Stimulated activated CD8-positive, alpha-beta memory T cell treated with anti-CD3 and anti-CD28 coated beads, Interleukin-4, amount 100 ng/mL, for 4 hours (primary cell): ENCODE measurements around the gene EIPR1.

Experiments used
- DNase-seq, 2 donors: peaks; one replicate each; pipeline ENCODE4 v3.0.0-alpha.2; 2020; ENCODE audit warnings: low read depth in 2 of 2, low spot score in 1 of 2

Gene EIPR1

DNA sequence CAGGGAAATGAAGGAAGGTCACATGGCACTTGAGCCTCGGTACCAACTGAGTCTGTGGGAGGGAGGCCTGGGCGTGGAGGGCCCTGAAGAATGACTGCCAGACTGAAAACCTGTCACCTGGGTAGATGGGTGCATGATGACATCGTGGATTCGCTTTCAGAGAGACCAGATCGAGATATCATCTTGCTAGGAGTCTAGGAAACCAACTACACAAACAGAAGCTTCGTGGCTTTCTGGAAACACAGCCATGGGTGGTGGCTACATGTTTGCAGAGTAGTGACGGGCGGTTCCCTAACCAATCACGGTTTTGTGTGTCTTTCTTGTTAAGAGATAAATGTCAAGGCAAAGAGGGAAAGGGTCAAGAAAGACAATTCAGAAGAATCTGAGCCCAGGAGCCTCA lies 155.0 kb downstream of the EIPR1 start:
- no peak for DNase-seq

DNA sequence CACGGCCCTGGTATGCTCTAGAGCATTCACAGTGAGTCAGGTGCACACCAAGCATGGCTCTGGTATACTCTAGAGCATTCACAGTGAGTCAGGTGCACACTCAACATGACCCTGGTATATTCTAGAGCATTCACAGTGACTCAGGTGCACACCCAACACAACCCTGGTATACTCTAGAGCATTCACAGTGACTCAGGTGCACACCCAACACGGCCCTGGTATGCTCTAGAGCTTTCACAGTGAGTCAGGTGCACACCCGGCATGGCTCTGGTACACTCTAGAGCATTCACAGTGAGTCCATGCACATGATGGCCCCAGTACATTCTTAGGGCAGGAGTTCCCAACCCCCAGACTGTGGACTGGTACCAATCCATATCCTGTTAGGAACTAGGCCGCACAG lies 158.1 kb downstream of the EIPR1 start:
- no peak for DNase-seq

DNA sequence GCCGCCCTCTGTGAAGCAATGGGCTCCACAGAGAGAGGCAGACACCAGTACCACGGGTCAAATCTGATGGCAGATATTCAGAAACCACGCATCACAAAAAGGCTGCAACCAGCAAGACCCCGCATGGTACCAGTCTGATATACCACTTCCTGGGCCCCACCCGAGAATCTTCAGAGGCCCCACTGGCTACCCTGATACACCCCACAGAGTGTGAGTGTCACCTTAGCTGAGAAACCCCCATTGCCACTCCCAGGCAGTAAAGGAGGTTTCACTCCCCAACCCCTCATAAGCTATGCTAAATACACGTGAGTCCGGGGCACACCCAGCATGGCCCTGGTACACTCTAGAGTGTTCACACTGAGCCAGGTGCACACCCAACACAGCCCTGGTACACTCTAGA lies 160.0 kb downstream of the EIPR1 start:
- no peak for DNase-seq

DNA sequence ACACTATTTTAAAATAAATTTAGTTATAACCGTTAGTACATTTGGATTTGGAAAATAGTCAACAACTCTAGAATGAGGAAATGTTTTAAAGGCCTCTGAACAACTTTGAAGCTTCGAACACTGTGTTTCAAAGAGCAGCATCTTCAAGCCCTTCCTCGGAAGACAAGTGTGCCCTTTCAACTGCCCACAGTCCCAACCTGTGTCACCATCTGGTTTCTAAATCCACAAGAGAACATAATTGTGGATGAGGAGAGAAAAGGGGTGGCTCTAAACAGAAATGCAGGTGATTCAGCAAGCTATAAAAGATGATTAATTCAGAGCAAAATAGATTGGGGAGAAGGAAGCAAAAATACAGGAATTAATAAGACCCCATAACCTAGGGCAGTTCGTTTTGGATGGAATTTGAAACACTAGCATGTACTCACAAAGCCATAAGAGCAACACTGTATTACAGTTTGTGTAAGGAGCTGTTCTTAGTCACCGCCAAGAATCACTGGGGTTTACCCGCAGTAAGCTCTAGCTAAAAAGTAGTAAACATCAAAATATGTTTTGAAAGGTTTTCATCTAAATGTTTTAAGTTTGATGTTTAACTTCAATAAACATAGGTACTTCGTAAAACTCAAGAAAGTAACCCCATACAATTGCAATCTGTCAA lies 160.7 kb downstream of the EIPR1 start:
- DNase-seq, result no peak

DNA sequence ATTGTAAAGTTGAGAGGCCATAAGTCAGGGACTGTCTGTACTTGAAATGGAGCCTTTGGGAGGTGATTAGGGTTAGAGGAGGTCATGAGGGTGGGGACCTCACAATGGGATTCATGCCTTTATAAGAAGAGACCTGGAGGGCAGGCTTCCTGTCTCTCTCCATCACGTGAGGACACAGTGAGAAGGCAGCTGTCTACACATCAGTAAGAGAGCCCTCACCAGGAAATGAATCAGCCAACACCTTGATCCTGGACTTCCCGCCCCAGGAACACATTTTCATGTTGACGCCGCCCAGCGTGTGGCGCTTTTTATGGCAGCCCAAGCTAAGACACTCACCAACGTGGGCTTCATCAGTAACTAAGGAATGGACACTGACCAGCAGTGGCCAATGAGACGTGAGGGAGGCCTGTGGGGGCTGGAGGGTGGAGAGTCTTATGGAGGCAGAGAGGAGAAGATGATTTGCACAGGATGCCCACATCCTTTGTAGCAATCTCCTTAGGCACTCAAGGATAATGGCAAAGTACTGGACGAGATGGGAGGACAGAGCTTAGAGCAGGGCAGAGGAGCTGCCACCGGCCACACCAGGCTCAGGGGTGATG lies 162.7 kb downstream of the EIPR1 start:
- no peak for DNase-seq

DNA sequence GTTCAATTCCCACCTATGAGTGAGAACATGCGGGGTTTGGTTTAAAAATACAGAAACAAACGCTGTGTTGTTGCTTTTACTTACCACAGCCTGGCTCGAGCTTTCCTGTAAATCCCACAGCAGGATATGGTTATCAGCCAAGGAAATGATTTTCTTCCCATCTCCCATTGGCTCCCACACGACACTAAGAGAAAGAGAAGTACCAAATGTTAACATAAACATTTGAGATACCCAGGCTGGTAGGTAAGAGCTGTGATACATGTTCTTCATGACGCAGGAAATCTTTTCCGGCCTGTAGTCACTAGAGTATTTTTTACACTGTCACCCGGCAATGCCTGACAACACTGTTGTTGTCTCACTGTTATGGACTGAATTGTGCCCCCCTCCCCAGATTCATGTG lies 163.6 kb downstream of the EIPR1 start:
- no peak for DNase-seq

DNA sequence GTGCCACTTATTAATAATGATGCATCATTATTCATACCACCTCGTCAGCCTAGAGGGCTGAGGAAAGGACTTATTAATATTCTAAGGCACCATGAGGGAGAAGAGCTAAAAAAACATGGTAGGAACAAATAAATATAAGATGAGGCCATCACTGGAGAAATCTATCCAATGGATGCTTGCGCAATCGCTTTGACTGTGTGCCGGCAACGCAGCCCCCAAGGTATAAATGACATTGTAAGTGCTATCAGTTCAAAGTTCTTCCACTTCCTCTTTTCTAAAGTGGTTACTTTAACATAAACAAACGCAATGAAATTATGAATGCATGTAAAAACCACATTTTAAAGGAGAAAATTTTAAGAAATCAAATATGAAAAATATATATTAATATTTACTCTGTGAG lies 164.6 kb downstream of the EIPR1 start:
- no peak for DNase-seq

DNA sequence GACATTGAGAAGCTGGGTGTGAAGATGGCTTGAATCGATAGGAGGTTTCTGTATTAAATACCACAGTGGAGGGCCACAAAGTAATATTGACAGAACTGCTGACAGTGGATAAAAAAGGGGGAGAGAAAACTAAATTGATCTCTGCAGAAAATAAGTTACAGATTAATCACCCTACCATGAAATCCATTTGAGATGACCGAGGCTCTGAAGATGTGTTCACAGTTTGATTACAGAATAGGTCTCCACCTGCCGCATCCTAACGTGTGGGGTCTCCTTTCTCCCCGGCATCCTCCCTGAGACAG lies 165.6 kb downstream of the EIPR1 start:
- DNase-seq, result no peak

DNA sequence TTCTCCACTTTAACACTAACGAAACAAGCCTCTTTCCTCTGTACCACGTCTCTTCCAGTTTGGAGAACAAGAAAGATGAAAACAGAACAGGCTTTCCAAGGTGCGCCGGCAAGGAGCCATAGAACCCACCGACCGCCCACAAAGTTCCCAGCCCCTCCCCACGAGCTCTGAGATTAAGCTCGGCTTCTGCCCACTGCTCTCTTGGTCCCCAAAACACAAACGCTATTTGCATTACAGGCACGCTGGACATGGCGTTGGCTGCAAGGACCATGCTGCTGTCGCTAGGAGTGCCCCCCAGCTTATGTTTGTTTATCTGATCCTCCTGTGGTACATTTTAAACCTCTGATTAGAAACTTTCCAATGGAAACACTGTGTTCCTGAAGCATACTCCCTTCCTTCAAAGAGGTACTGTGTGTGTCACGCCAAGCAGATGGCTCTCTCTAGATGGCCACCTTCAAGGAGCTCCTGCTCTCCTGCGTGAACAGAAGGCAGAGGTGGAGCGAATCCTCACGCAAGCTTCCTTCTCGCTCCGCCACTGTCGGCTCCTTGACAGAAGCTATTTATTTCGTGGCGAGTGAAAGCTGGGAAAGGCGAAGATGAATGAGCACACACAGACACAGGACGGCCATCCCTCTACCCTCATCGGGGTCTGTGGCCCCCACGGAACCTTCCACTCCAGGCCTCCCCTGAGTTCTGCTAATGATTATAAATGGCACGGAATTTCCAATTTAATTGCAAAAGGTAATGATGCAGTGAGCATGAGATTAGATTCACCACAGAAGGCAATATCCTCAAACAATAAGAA lies 166.2 kb downstream of the EIPR1 start:
- DNase-seq, result no peak

DNA sequence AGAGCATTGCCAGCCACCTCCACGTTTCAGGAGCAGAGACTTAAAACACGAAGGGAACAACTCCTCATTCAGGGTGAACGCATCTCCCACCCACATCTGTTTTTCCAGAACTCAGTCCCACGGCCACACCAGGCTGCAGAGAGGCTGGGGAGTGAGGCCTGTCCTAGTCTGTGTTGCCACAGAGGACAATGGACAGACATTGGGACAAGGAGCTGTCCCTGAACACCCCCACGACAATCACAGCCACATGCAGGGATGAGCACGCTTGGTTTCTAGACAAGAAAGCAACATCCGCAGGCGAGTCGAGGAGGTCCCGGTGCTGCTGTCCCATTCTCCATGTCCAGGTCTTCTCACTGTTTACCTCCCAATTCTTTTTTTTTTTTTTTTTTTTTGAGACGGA lies 167.4 kb downstream of the EIPR1 start:
- no peak for DNase-seq

DNA sequence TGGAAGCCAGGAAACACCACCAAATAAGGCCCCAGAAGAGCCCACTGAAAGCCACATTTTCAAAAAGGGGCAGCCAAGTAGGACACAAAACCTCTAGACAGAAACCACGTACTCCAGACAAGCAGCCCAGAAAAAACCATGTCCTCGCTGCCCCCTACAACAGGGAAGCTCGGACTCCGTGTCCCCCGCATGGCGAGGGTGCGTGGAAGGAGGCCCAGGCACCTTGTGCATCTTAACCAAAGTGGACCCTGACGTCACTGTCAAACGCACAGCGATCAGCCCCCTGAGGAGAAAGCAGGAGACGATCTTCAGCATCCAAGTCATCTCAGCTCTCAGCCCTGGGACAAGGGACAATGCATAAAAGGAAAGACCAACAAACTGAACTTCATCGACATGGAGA lies 168.4 kb downstream of the EIPR1 start:
- DNase-seq, result no peak

DNA sequence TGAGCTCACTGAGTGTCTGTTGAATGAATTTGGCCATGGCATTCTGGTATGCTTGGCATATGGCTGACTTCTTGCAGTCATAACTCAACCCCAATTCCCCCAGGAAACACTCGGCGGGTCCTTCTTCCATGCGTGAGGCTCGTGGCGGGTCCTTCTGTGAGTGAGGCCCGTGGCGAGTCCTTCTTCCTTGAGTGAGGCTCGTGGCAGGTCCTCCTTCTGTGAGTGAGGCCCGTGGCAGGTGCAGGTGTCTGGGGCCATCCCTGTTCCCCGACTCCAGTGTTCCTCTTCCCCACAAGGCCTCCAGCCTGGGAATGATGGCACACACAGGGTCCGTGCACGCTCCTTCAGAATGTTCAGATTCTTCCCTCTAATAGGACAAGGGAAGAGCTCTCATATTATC lies 169.0 kb downstream of the EIPR1 start:
- DNase-seq, result no peak

DNA sequence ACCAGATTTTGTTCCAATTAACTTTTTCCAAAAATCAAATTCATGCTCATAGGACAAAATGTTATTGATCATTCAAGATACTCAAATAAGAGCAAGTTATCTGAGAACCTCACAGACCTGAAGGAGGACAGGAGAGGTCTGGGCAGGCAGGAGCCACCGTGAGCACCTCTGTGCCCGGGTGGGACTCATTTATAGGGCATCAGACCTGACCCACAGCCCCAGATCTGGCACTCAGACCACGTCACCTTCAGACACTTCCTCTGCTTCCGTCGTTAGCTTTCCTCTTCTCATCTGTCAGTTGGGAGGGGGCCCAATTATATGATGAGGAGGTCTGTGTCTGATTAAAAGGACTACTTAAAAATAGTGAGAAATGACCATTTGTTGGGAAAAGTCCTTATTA lies 169.4 kb downstream of the EIPR1 start:
- DNase-seq, result no peak

DNA sequence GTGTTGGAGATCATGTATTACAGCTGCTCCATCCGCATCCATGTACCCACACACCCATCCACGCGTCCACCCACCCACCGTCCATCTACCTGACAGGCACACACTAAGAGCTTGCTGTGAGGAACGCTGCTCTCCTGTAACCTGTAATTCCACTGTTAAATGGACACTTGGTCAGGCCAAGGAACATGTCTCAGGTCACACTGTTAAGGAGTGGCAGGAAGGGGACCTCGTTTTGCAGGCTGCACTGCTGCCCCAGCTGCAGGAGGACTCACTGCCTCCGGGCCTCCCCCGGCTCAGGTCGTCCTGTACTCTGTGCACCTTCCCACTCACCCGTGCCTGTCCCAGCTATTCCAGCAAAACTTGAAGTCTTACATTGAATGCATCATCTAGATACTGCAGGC lies 170.5 kb downstream of the EIPR1 start:
- DNase-seq, result no peak

DNA sequence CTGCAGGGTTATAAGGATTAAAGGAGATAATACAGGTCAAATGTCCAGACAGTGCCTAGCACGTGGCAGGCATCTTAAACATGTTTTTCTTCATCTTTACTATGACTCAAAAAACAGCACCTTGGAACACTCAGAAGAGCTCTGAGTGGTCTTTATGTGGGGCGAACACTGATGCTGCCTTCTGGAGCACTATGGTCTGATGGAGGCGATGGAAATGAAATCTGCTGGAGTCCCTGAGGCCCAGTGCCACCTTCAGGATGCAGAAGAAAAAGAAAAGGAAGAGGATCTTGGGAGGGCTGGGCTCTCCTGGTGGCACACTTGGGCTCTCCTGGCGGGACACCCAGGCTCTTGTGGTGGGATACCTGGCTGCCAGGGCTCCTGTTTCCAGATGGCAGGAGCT lies 171.8 kb downstream of the EIPR1 start:
- DNase-seq, result no peak

DNA sequence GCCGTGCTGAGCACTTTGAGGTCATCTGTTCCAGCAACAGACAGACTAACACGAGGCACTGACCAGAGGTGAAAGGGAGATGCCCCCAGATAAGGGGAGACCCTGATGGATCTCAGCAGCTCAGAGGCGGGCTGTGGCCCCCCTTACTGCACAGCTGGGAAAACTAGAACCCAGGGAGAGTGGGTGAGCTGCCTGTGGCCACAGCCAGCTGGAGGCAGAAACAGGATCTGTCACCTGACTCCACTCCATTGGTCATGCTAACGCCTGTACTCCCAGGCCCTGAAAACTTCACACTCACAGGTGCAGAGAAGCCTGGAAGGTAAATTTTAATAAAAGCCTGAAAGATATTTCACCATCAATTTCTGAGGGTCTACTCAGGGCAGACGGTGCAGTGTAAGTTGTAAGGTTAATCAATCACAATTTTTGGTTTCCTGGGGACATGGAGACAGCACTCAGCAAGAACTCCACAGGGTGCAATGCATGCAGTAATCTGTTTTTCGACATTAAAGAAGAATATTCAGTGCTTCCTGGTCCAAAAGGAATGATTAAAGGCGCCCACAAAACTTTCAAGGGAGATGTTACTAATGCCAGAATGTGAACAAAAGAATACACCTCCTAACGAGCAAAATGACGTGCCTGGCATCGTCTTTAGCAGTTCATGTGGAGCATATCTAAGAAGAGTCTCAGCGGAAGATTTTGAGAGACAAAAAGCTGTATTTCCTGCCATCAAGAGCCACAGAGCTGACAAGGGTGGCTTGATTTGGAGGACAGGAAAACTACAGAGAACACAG lies 173.4 kb downstream of the EIPR1 start:
- DNase-seq, result no peak

DNA sequence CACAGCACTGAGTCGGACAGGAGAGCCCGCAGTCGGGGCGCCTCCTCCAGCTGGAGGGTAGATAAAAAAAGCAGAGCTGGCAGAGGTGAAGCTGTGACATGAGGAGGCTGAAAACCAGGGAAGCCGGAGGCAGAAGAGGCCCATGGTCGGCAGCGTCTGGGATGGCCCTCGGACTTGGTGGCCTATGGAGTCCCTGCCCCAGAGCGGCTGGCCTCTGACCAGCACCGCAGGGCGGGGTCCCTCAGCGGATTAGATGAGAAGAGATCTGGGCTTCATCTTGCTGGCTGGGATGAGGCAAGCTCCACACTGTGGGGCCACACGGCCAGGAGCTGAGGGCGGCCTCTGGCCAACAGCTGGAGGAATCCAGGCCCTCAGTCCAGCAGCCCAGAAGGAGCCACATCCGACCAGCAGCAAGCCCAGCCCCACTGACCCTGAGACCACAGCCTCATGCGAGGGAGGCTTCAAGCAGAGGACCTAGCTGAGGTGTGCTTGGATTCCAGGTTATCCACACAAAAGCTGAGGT lies 174.1 kb downstream of the EIPR1 start:
- no peak for DNase-seq

DNA sequence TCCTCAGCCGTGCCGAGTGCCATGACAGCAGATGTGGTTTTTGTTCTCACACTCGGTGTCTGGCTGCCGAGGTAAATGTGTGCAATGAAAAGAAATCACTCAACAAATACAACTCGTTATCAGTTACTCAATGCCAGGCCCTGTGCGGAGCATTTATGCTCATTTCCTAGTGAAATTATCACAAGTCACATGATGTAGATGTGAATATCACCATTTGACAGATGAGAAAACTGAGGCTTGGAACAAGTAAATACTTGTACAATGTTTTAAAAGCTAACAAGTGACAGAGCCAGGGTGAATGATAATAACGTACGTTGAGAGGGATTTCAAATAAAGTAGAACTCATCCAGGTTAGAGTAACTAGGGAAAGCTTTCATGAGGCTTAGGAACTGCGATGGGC lies 174.7 kb downstream of the EIPR1 start:
- DNase-seq, result no peak

DNA sequence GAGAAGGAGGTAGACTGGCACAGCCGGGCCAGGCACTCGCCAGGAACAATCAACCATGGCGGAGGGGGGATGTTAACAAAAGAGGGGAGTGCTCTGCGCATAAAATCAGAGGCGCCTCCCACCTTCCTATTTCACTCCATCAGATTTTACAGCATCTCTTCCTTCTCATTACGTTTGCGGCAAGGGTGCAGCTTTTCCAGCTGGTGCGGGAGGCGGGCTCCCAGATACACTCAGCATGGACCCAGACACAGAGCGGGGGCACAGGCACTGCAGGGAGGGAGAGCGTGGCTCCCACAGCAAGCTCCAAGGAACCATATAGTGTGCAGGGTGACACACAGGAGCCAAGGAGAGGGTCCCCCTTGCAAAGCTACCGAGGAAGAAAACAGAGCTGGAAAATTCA lies 176.3 kb downstream of the EIPR1 start:
- DNase-seq, result no peak

DNA sequence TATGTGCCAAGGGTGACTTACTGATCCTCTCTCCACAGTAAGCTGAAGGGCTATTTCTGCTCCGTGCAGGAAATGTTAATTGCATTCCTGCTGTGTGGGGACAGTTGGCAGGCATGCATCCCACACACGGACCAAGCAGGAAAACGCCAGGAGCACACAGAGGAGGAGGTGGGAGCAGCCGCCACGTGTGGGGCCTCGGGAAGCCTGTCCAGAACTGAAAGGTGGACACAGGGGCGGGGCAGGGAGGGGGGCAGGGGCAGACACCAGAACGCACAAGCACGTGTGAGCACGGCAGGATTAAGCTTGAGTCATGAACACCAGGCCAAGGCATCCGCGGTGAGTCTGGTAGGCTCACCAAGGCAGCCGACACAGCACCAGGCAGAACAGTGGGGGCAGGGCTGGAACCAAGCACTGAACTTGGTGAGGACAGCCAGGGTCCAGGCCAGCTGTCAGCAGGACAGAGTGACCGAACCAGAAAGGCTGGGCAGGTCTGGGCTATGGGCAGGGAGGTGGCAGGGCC lies 177.1 kb downstream of the EIPR1 start:
- no peak for DNase-seq

DNA sequence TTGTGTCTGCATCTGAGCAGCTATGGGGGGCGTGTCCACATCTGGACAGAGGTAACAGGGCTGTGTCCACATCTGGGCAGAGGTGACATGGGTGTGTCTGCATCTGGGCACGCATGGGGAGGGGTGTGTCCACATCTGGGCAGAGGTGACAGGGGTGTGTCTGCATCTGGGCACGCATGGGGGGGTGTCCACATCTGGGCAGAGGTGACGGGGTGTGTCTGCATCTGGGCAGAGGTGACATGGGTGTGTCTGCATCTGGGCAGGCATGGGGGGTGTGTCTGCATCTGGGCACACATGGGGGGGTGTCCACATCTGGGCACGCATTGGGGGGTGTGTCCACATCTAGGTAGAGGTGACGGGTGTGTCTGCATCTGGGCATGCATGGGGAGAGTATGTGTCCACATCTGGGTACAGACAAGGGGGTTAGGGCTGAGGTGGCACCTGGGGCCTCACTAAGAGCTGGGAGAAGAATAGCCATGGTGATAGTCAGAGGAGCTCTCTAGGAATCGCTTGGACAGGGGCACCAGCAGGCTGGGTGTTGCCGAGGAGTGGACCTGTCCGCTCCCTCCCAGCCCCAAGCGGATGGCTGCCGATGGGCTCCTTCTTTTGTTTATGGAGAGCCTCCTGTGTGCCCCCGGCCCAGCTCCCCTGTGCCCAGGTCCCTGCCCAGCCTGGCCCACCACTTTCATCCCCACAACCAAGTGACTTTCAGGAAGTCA lies 177.8 kb downstream of the EIPR1 start:
- DNase-seq, result no peak
